ENCODE measurements around the gene ABCA1. TPM values are rescaled to one million over a fixed set of nuclear protein-coding genes. Genes with fewer than 3 reads are reported as not detected.

Gene ABCA1
- total and polyA plus RNA-seq, 2 of the 13 experiments (the other 11 are each of a cell fraction or from before 2014, with no cell fraction given): 26.8 to 63.8 TPM

GRCh38 chr9:104970271-104970987 lies 42.5 kb upstream of the ABCA1 start:
- no peak for ATAC-seq
- Histone ChIP-seq H3K27me3 (ENCODE audit: control insufficient read depth in 1 of 2, insufficient read depth in 2 of 2, low read length in 2 of 2) (no peaks in the 10 kb centered on the region), H3K27ac (ENCODE audit: extremely low read length, insufficient read depth, low read length) (no peak overlapping the region), H3K4me2 (ENCODE audit: low read depth, low read length) (no peak overlapping the region), H3K36me3 (replicated peaks in 1 of 2; ENCODE audit: control insufficient read depth in 1 of 2, insufficient read depth in 2 of 2, low read length in 2 of 2) (no peaks in the 10 kb centered on the region), H3K4me1 (ENCODE audit: insufficient read depth, low read length) (peaks cover 41% of the 10 kb centered on the region), H3K4me3 (replicated peaks in 1 of 3; ENCODE audit: insufficient read depth in 1 of 3, low read depth in 2 of 3, low read length in 3 of 3) (no peak overlapping the region), H2AFZ (ENCODE audit: low read length) (no peak overlapping the region), H3K79me2 (ENCODE audit: insufficient read depth, low read length) (no peaks in the 10 kb centered on the region), H3K9ac (ENCODE audit: insufficient read depth, low read depth, low read length) (no peak overlapping the region), H3K9me3 (ENCODE audit: low read length) (no peaks in the 10 kb centered on the region), H4K20me1 (ENCODE audit: insufficient read depth, low read length) (no peaks in the 10 kb centered on the region)
- in situ Hi-C loops (cut with HindIII; ENCODE audit: extremely low pct_ligation_motif_present, low pct_unique_long_range_greater_than_20kb): no loop called here
- no TSS peak for BruUV-seq (replicated peaks)
- ChIA-PET POLR2A (no interaction called here), CTCF (ENCODE audit: low intra/inter-chr PET ratio, low total read pairs) (no interaction called here)
- no peak for TF ChIP-seq KDM5B (CRISPR knock-in tag; IDR thresholded peaks at IDR 0.05; ENCODE audit: borderline replicate concordance)
- no peak for TF ChIP-seq CHCHD3 (CRISPR knock-in tag; IDR thresholded peaks at IDR 0.05)
- TF ChIP-seq ZNF441 (CRISPR knock-in tag; IDR thresholded peaks at IDR 0.05; ENCODE audit: borderline replicate concordance): no peak
- no peak for TF ChIP-seq SOX6 (IDR thresholded peaks at IDR 0.05)
- no peak for TF ChIP-seq SOX6 (CRISPR knock-in tag; IDR thresholded peaks at IDR 0.05)
- no peak for TF ChIP-seq IKZF1 (IDR thresholded peaks at IDR 0.05)
- TF ChIP-seq XBP1 (CRISPR knock-in tag; IDR thresholded peaks at IDR 0.05): no peak
- no peak for TF ChIP-seq ZBTB2 (CRISPR knock-in tag; IDR thresholded peaks at IDR 0.05; ENCODE audit: low read depth)
- TF ChIP-seq MYC (CRISPR knock-in tag; IDR thresholded peaks at IDR 0.05; ENCODE audit: borderline replicate concordance): no peak
- no peak for TF ChIP-seq SALL2 (CRISPR knock-in tag; IDR thresholded peaks at IDR 0.05)
- TF ChIP-seq ZNF7 (CRISPR knock-in tag; IDR thresholded peaks at IDR 0.05): no peak
- TF ChIP-seq CHD4 (IDR thresholded peaks at IDR 0.05; ENCODE audit: borderline replicate concordance, low read length): no peak
- intact Hi-C loops (cut with micrococcal nuclease; ENCODE audit: unreplicated experiment): no loop called here
- no peak for FAIRE-seq
- 67% methylated on average over 8 of the region's 8 CpGs for WGBS (ENCODE audit: low lambda C conversion rate)
- DNase-seq (ENCODE audit: low spot score): no peak
